ENCODE data around the gene USPL1. TPM values are rescaled to one million over a fixed set of nuclear protein-coding genes. Genes with fewer than 3 reads are reported as not detected.
A peak's percentile ranks its signal among the peaks of the same experiment; 100 is the strongest.

USPL1 gene
- total and polyA plus RNA-seq, 2 donors from 2014 or later = 6.3 to 18.4 TPM

- peak overlapping the region; percentile 100 for H3K27ac ChIP-seq (ENCODE audit: low read depth in 2 of 2, low read length in 2 of 2)
- no peak for FAIRE-seq
- intact Hi-C loops (cut with DNase I) = no loop called here
- peak overlapping the region; percentile 89 to 99 (median 95) for H3K4me3 ChIP-seq (ENCODE audit: low read length in 3 of 3)
- TF ChIP-seq CTCF (IDR thresholded peaks at IDR 0.05; ENCODE audit: borderline replicate concordance, extremely low read depth, insufficient read depth) = no peak
- no peaks in the 10 kb centered on the region for H3K27me3 ChIP-seq (ENCODE audit: control insufficient read depth, insufficient read depth, low read length)
- DNase-seq = peak in 4 of 5 donors; percentile 19 to 68 (median 40)
- H3K9me3 ChIP-seq (ENCODE audit: control insufficient read depth in 2 of 3, insufficient read depth in 1 of 3, low read length in 3 of 3) = no peaks in the 10 kb centered on the region
- peaks cover 5 to 12% (median 7%) of the 10 kb centered on the region in 3 donors for H3K4me1 ChIP-seq (ENCODE audit: control insufficient read depth in 2 of 3, insufficient read depth in 2 of 3, low read depth in 1 of 3, low read length in 3 of 3)
- H3K9ac ChIP-seq (ENCODE audit: low read length in 3 of 3) = peak overlapping the region; percentile 93 to 98 (median 96)
- peaks cover 2 to 6% (median 3%) of the 10 kb centered on the region in 3 donors for H3K36me3 ChIP-seq (ENCODE audit: control insufficient read depth in 2 of 3, insufficient read depth in 3 of 3, low read length in 3 of 3)
These were observed 638 bp downstream of the USPL1 start for GRCh38 chr13:30618186-30618929.

- intact Hi-C loops (cut with DNase I) = no loop called here
- DNase-seq (no peak), FAIRE-seq (no peak)
- H3K9me3 ChIP-seq (ENCODE audit: control insufficient read depth in 2 of 3, insufficient read depth in 1 of 3, low read length in 3 of 3) = no peaks in the 10 kb centered on the region
- H3K4me1 ChIP-seq (ENCODE audit: control insufficient read depth in 2 of 3, insufficient read depth in 2 of 3, low read depth in 1 of 3, low read length in 3 of 3) = peaks cover 5 to 12% (median 7%) of the 10 kb centered on the region in 3 donors
- H3K4me3 ChIP-seq (ENCODE audit: low read length in 3 of 3) = peak overlapping the region; percentile 89 to 99 (median 95)
- no peaks in the 10 kb centered on the region for H3K27me3 ChIP-seq (ENCODE audit: control insufficient read depth, insufficient read depth, low read length)
- peak overlapping the region; percentile 93 to 98 (median 96) for H3K9ac ChIP-seq (ENCODE audit: low read length in 3 of 3)
- peaks cover 3 to 11% (median 4%) of the 10 kb centered on the region in 3 donors for H3K36me3 ChIP-seq (ENCODE audit: control insufficient read depth in 2 of 3, insufficient read depth in 3 of 3, low read length in 3 of 3)
- TF ChIP-seq CTCF (IDR thresholded peaks at IDR 0.05; ENCODE audit: borderline replicate concordance, extremely low read depth, insufficient read depth) = no peak
- peak overlapping the region in 1 of 2 donors; percentile 32 for H3K27ac ChIP-seq (ENCODE audit: low read depth in 2 of 2, low read length in 2 of 2)
These were observed 1.2 kb downstream of the USPL1 start for GRCh38 chr13:30618930-30619279.

- TF ChIP-seq CTCF (IDR thresholded peaks at IDR 0.05; ENCODE audit: borderline replicate concordance, extremely low read depth, insufficient read depth) = no peak
- Histone ChIP-seq H3K36me3 (ENCODE audit: control insufficient read depth in 2 of 3, insufficient read depth in 3 of 3, low read length in 3 of 3) (peaks cover 3 to 14% (median 6%) of the 10 kb centered on the region in 3 donors), H3K9me3 (ENCODE audit: control insufficient read depth in 2 of 3, insufficient read depth in 1 of 3, low read length in 3 of 3) (no peaks in the 10 kb centered on the region), H3K4me1 (ENCODE audit: control insufficient read depth in 2 of 3, insufficient read depth in 2 of 3, low read depth in 1 of 3, low read length in 3 of 3) (peaks cover 5 to 12% (median 7%) of the 10 kb centered on the region in 3 donors), H3K4me3 (ENCODE audit: low read length in 3 of 3) (peak overlapping the region in 2 of 3 donors; percentile 43 to 95), H3K27ac (ENCODE audit: low read depth in 2 of 2, low read length in 2 of 2) (no peak overlapping the region), H3K27me3 (ENCODE audit: control insufficient read depth, insufficient read depth, low read length) (no peaks in the 10 kb centered on the region), H3K9ac (ENCODE audit: low read length in 3 of 3) (peak overlapping the region in 1 of 3 donors; percentile 8)
- intact Hi-C loops (cut with DNase I) = no loop called here
- no peak for FAIRE-seq
- no peak for DNase-seq
These were observed 2.0 kb downstream of the USPL1 start for GRCh38 chr13:30619731-30620130.
